H9 (cell line): ENCODE measurements around the gene CST11. TPM values are rescaled to one million over a fixed set of nuclear protein-coding genes. Genes with fewer than 3 reads are reported as not detected.

Source experiments
- DNase-seq: peaks from one replicate; pipeline ENCODE4 v3.0.0-alpha.2; 2017
- H2AFZ ChIP-seq: one replicate; pipeline ENCODE4 v1.6.1; 2013; ENCODE audit warnings: mild to moderate bottlenecking, low read length, control low read depth, moderate library complexity
- H2AK5ac ChIP-seq: 2 replicates; pipeline ENCODE4 v1.6.1; 2013; ENCODE audit warnings: low read length, control low read depth, mixed read lengths; ENCODE audit not compliant: insufficient read length
- H2BK120ac ChIP-seq: one replicate; pipeline ENCODE4 v1.6.1; 2013; ENCODE audit warnings: low read depth, mild to moderate bottlenecking, low read length, control low read depth, inconsistent platforms; ENCODE audit not compliant: poor library complexity, severe bottlenecking
- H2BK12ac ChIP-seq: 2 replicates; pipeline ENCODE4 v1.6.1; 2013; ENCODE audit warnings: low read length, control low read depth, mixed read lengths, low read depth; ENCODE audit not compliant: insufficient read length
- H2BK15ac ChIP-seq: 2 replicates; pipeline ENCODE4 v1.6.1; 2013; ENCODE audit warnings: low read depth, low read length, control low read depth
- H2BK20ac ChIP-seq: one replicate; pipeline ENCODE4 v1.6.1; 2013; ENCODE audit warnings: low read depth, mild to moderate bottlenecking, low read length, control low read depth, inconsistent platforms; ENCODE audit not compliant: poor library complexity, severe bottlenecking
- H2BK5ac ChIP-seq: 2 replicates; pipeline ENCODE4 v1.6.1; 2013; ENCODE audit warnings: low read length, control low read depth, mixed read lengths; ENCODE audit not compliant: insufficient read length
- H3K14ac ChIP-seq: 2 replicates; pipeline ENCODE4 v1.6.1; 2013; ENCODE audit warnings: low read length, control low read depth; ENCODE audit not compliant: insufficient read depth
- H3K18ac ChIP-seq: 2 replicates; pipeline ENCODE4 v1.6.1; 2013; ENCODE audit warnings: low read depth, mild to moderate bottlenecking, mixed read lengths, low read length, control low read depth; ENCODE audit not compliant: insufficient read length
- H3K23ac ChIP-seq: 2 replicates; pipeline ENCODE4 v1.6.1; 2013; ENCODE audit warnings: low read length, control low read depth, mixed read lengths, low read depth; ENCODE audit not compliant: insufficient read length
- H3K23me2 ChIP-seq: 2 replicates; pipeline ENCODE4 v1.6.1; 2013; ENCODE audit warnings: low read depth, mild to moderate bottlenecking, mixed read lengths, low read length, control low read depth; ENCODE audit not compliant: insufficient read length, poor library complexity, severe bottlenecking
- H3K27ac ChIP-seq: 2 replicates; pipeline ENCODE4 v1.5.1; 2013; ENCODE audit warnings: low read length, control low read depth, mixed read lengths, low read depth; ENCODE audit not compliant: insufficient read length
- H3K27me3 ChIP-seq: 2 replicates; pipeline ENCODE4 v1.6.1; 2013; ENCODE audit warnings: low read length, control low read depth, inconsistent platforms; ENCODE audit not compliant: insufficient read depth
- H3K4ac ChIP-seq: 2 replicates; pipeline ENCODE4 v1.6.1; 2013; ENCODE audit warnings: low read depth, mild to moderate bottlenecking, control low read depth, inconsistent platforms, low read length, moderate library complexity
- H3K4me1 ChIP-seq: 2 replicates; pipeline ENCODE4 v1.6.1; 2013; ENCODE audit warnings: low read length, control low read depth, inconsistent platforms; ENCODE audit not compliant: insufficient read depth
- H3K4me2 ChIP-seq: 2 replicates; pipeline ENCODE4 v1.6.1; 2013; ENCODE audit warnings: low read length, control low read depth, mixed read lengths; ENCODE audit not compliant: insufficient read length, insufficient read depth
- H3K56ac ChIP-seq: 2 replicates; pipeline ENCODE4 v1.6.1; 2013; ENCODE audit warnings: low read depth, mild to moderate bottlenecking, mixed read lengths, low read length, control low read depth; ENCODE audit not compliant: insufficient read length
- H3K79me1 ChIP-seq: 2 replicates; pipeline ENCODE4 v1.6.1; 2013; ENCODE audit warnings: low read depth, mild to moderate bottlenecking, moderate library complexity, low read length, control low read depth, inconsistent platforms; ENCODE audit not compliant: insufficient read depth, poor library complexity, severe bottlenecking
- H3K79me2 ChIP-seq: 2 replicates; pipeline ENCODE4 v1.6.1; 2013; ENCODE audit warnings: low read length, control low read depth, inconsistent platforms; ENCODE audit not compliant: insufficient read depth
- H3K9ac ChIP-seq: 2 replicates; pipeline ENCODE4 v1.6.1; 2013; ENCODE audit warnings: low read length, control low read depth, mixed read lengths; ENCODE audit not compliant: insufficient read length; ENCODE audit errors: extremely low read depth
- H3K9me3 ChIP-seq: one replicate; pipeline ENCODE4 v1.6.1; 2013; ENCODE audit warnings: low read depth, low read length, inconsistent platforms; ENCODE audit not compliant: control insufficient read depth
- H3T11ph ChIP-seq: one replicate; pipeline ENCODE4 v1.6.1; 2013; ENCODE audit warnings: mild to moderate bottlenecking, low read length, control low read depth, inconsistent platforms
- H4K20me1 ChIP-seq: one replicate; pipeline ENCODE4 v1.6.1; 2013; ENCODE audit not compliant: control insufficient read depth, insufficient read length, insufficient read depth
- H4K5ac ChIP-seq: 2 replicates; pipeline ENCODE4 v1.6.1; 2013; ENCODE audit warnings: low read depth, mild to moderate bottlenecking, mixed read lengths, low read length, control low read depth; ENCODE audit not compliant: insufficient read length
- H4K8ac ChIP-seq: replicated peaks from 2 replicates; pipeline ENCODE4 v1.6.1; 2013; ENCODE audit warnings: low read length, control low read depth, mixed read lengths, low read depth; ENCODE audit not compliant: insufficient read length
- H4K91ac ChIP-seq: 2 replicates; pipeline ENCODE4 v1.6.1; 2013; ENCODE audit warnings: low read depth, mild to moderate bottlenecking, moderate library complexity, mixed read lengths, low read length, control low read depth; ENCODE audit not compliant: insufficient read length
- H3K27ac Mint-ChIP-seq, 3 experiments: 2 replicates in 2 of 3; 3 replicates in 1 of 3; pipeline ENCODE4 v1.8.0; 2020 to 2021; ENCODE audit warnings: mixed read lengths in 3 of 3, mild to moderate bottlenecking in 1 of 3, moderate library complexity in 1 of 3
- H3K27me3 Mint-ChIP-seq: 2 replicates; pipeline ENCODE4 v1.8.0; 2021; ENCODE audit warnings: low read depth, mild to moderate bottlenecking, moderate library complexity, mixed read lengths
- H3K36me3 Mint-ChIP-seq, 3 experiments: 2 replicates in 2 of 3; 3 replicates in 1 of 3; pipeline ENCODE4 v1.8.0; 2020 to 2021; ENCODE audit warnings: low read depth in 3 of 3, mixed read lengths in 3 of 3; ENCODE audit not compliant: insufficient read depth in 1 of 3
- H3K4me1 Mint-ChIP-seq, 2 experiments: 2 replicates each; pipeline ENCODE4 v1.8.0; 2020; ENCODE audit warnings: mixed read lengths in 2 of 2
- H3K4me3 Mint-ChIP-seq, 2 experiments: 2 replicates in 1 of 2; 3 replicates in 1 of 2; pipeline ENCODE4 v1.8.0; 2020 to 2021; ENCODE audit warnings: mild to moderate bottlenecking in 2 of 2, mixed read lengths in 2 of 2, moderate library complexity in 1 of 2
- H3K9me3 Mint-ChIP-seq, 2 experiments: 2 replicates in 1 of 2; 3 replicates in 1 of 2; pipeline ENCODE4 v1.8.0; 2020; ENCODE audit warnings: mild to moderate bottlenecking in 2 of 2, mixed read lengths in 2 of 2, moderate library complexity in 1 of 2
- CTCF ChIP-seq: fragments of 200-600 bp; sonication (generic); conservative IDR thresholded peaks from 3 replicates; pipeline ENCODE4 v1.8.0; 2021; ENCODE audit warnings: antibody characterized with exemption, mild to moderate bottlenecking
- WGBS: extraction: QIAGEN DNeasy Blood & Tissue Kit; methylation state at CpG from one replicate; pipeline ENCODE4 v1.1.7; 2013; ENCODE audit warnings: missing lambda C conversion rate, low lambda C conversion rate, mixed read lengths; ENCODE audit not compliant: insufficient read length; ENCODE audit errors: extremely low coverage; 5-methylcytosine and 5-hydroxymethylcytosine counted together
- total RNA-seq: library from RNA; stranded (reverse); gene quantifications from 2 replicates; pipeline ENCODE4 v1.2.1, GENCODE V29; 2021

CST11 gene
- total RNA-seq, 1 experiment from 2014 or later, result not detected

GRCh38 chr20:23419995-23420901 lies 32.4 kb downstream of the CST11 start:
- Histone ChIP-seq H2BK15ac (no peak overlapping the region), H4K91ac (no peak overlapping the region), H3K79me2 (peaks cover 6% of the 10 kb centered on the region; the same call in 1 of the 2 replicates), H2BK20ac (no peak overlapping the region), H3K27me3 (no peaks in the 10 kb centered on the region), H2BK5ac (no peak overlapping the region), H3K18ac (no peak overlapping the region), H2AFZ (no peak overlapping the region), H3K4ac (no peak overlapping the region), H3K23ac (no peak overlapping the region), H3K27ac (no peak overlapping the region), H2AK5ac (no peak overlapping the region), H3K23me2 (peaks cover 8% of the 10 kb centered on the region), H3K4me2 (peak overlapping the region; percentile 83), H3K9me3 (no peaks in the 10 kb centered on the region), H3T11ph (no peak overlapping the region), H4K5ac (no peak overlapping the region), H3K79me1 (peaks cover 5% of the 10 kb centered on the region), H3K9ac (peak overlapping the region; percentile 33), H3K56ac (no peak overlapping the region), H3K14ac (0 out of 2 replicates have a peak overlapping the region, but pooled peaks have one; percentile 8), H3K4me1 (no peaks in the 10 kb centered on the region), H4K8ac (no peak overlapping the region), H2BK12ac (no peak overlapping the region), H4K20me1 (no peaks in the 10 kb centered on the region), H2BK120ac (no peak overlapping the region)
- Mint-ChIP-seq H3K4me1 (peaks cover 22 to 24% of the 10 kb centered on the region in 2 experiments), H3K27ac (peak overlapping the region in 2 of 3 experiments; percentile 61 to 62; a peak in 1 of 7 replicates), H3K27me3 (peaks cover 3% of the 10 kb centered on the region), H3K9me3 (peaks cover under 1 to 9% of the 10 kb centered on the region in 2 experiments; a peak in 2 of 5 replicates), H3K36me3 (peaks cover 0 to 8% (median 7%) of the 10 kb centered on the region in 3 experiments; a peak in 5 of 7 replicates), H3K4me3 (peak overlapping the region; percentile 80 to 93)
- no peak for TF ChIP-seq CTCF
- DNase-seq, result no peak
- WGBS, result no CpG with 5 or more reads among the region's 58 CpGs
